GM15510 (cell line): ENCODE measurements around the gene FTO.

ENCODE experiments used
- POLR2A ChIP-seq: IDR thresholded peaks from 3 replicates; pipeline ENCODE4 v1.6.1; 2011; ENCODE audit warnings: borderline replicate concordance; ENCODE audit not compliant: insufficient read length; ENCODE audit errors: extremely low read depth

The FTO gene

DNA sequence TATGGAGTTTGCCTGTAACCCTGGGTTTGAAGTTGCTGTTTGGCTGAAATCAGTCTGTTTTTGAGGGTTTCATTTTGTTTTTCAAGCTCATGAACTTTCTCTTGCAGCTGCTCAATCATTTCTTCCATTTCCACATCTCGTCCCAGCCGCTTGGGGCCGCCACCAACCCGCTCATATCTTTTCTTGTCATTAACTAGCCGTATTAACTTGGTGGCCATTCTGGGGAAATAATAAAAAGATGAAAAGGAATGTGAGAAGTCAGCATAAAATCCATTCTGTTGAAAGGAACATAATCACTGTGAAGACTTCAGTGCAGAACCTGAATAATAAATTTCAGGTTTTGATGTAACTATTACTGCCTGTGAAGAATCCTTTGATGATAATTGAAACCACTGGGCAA lies 11.8 kb upstream of the FTO start:
- no peak for TF ChIP-seq POLR2A

DNA sequence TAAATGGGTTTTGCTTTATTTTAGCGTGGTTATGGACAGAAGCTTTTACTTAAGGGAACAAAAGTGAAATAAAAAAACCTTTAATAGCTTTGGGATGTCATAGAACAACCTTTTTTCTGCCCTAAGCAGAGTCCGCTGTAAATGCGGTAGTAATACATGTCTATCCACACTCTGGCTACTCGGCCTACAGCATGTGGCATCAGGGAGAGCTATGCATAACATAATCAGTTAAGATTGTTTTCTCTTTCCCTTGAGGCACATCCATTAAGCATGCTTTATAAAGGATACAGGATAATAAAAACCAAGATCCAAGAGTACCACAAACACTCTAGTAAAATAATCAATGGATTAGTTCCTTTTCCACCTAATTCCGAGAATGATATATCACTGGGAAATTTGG lies 10.6 kb upstream of the FTO start:
- no peak for TF ChIP-seq POLR2A

DNA sequence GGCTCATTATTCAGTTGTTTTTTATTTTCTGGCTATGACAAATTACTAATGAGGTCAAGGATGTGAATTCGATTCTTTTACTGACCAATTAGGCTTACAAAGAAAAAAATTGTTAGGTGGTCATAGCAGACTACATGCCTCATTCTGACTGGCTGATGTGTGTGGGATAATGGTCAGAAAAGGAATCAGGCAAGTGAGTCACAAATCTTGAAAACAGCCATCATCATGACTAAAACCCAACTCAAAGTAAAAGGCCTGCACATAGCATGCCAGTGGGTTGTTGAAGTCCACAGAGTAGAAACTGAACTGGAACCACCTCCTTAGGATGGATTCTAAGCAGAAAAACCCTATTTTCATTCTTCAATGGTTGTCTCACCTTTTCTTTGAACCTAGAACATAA lies 8.9 kb upstream of the FTO start:
- TF ChIP-seq POLR2A, result no peak

DNA sequence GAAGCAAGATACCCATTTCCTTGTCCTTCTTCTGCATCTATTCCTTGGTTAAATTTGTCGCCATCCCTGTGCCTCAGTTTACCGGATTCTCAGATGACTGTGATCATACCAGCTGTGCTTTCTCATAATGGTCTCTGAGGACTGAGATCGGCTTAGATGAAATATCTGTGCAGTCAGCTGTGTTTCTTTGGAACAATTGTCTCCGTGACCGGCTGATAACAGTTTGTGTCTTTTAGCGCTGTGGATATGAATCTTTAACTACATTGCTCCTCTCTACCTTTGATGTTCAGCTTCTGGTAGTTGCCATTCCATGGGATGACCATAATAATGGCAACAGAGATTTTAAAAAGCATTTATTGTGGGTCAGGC lies 473 bp downstream of the FTO start:
- TF ChIP-seq POLR2A, result no peak

DNA sequence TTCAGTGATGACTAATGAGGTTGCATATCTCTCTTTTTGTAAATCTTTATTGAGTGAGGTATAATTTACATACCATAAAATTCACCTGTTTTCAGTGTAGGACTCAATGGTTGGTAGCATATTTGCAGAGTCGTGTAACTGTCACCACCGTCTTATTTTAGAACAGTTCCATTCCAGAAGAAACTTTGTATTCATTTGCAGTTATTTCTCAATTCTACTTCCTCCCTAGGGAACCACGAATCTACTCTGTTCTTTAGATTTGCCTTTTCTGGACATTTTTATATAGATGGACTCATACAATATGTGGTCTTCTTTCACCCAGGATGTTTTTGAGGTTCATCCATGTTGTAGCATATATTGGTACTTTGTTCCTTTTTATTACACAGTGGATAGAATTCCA lies 3.7 kb downstream of the FTO start:
- TF ChIP-seq POLR2A, result no peak

DNA sequence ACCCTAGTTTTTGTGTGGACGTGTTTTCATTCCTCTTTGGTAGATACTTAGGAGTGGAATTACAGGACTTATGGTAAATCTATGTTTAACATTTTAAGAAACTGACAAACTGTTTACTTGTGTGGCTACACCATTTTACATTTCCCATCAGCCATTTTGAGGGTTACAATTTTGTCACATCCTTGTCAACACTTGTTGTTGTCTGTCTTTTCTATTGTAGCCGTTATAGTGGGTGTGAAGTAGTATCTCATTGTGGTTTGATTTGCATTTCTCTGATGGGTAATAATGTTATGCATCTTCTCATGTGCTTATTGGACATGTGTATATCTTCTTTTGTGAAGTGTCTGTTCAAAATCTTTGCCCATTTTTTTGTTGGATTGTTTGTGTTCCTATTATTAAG lies 4.5 kb downstream of the FTO start:
- TF ChIP-seq POLR2A, result no peak

DNA sequence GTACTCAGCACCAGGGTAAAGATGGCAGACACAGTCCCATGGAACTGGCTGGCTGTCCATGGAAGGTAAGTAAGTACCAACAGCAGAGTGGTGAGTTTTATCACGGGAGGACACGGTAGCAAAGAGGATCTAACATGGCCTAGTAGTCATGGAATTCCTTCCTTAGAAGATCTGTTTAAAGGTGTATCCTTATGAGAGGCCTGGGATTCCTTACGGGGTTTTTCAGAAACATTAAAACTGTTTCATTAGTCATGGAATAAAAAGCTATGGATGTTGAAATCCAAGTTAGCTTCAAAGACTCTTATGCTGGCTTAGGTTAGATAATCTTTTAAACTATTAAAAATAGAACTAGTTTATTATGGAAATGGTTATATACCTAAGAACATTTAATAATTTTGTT lies 7.4 kb downstream of the FTO start:
- no peak for TF ChIP-seq POLR2A

DNA sequence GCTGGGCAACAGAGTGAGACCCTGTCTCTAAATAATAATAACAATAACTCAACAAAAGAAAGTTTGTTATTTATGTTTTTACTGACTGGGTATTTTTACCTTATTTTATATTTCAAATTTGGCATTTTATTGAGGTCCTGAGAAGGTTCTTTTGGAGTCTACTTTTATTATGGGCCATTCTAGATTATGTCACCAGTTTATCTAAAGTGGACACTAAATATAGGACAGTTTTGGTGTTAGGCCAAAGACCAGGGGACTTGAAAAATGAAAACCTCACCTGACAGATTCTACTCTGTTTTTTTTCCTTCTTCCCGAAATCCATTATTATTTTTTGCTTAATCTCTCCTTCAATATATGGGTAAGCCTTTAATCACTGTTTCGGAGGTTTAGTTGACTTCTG lies 8.1 kb downstream of the FTO start:
- TF ChIP-seq POLR2A, result no peak

DNA sequence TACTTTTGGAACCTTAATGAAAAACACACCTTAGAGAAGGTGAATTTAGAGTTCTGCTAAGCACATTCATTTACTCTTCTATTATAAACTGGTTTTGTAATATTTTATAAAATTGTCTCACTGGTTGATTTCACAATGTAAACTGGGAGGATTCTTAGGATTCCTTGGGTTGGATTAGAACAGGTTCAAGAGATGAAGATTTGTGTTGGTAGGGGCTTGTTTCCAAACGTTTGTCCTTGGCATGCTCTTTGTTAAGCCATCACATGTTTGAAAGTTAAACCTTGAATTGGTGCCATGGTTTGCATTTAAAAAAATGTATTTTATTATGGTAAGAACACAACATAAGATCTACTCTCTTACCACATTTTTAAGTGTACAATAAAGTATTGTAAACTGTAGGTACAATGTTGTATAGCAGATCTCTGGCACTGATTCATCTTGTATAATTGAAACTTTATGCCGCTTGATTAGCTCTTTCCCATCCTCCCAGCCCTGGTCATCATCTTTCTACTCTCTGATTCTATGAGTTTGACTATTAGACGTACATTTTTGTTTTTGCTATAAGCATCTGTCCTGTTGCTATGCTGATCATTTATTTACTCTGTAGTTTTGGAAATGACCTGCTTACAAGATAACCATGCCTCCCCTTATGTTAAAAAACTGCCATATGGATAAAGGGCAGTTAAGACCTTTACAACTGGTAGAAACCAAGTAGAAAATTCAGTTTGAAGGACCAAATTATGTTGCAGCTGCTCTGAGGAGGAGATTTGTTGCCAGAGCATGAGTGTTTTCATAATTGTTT lies 9.6 kb downstream of the FTO start:
- TF ChIP-seq POLR2A, result no peak

DNA sequence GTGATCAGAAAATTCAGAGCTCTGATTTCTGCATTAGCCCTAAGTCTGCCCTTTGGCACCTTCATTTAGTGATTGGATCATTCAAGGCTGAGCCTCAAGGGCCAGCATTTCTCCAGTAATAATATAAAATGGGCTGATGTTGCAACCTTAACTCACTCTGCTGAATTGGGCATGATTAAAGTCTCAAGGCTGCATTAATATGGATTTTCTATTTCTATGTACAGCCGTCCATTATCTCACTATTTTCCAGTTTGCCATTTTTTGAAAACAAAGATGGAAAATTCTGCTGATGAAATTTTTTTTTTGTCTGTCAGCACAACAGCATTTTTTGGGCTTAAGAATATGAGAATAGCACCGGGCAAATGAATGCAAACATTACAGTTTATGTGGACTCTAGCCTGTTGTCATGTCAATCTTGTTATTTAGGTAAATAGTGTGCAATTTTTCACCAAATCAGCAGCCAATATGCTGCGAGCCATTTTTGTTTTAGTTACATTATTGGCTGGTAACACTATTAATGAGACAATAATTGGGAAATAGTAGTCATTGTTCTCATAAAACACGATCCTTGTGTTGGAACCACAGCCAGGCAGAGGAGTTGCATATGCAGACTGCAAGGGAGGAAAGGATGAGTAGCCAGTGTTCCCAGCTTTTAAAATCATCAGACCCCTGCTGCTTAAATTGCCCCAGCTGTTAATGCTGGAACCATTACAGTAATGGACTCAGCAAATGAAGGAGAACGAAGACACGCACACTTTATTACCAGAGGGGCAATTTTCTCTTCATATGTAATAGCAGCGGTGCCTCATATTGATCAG lies 10.5 kb downstream of the FTO start:
- TF ChIP-seq POLR2A, result no peak

DNA sequence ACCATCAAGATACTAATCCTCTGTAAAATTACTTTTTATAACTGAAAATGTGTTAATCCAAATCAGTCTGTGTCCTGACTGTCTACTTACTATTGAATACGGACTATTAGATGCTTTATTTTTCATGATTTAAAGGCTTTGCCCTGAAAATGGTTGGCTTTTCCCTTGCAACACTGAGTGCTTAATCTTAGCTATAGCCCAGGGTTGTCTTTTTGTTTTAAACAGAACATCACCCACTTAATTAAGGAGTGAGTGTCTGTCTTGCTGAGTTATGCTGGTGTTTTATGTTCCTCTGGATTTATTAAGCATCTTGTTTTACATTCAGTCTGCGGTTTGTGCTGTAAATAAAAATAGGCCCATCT lies 11.0 kb downstream of the FTO start:
- no peak for TF ChIP-seq POLR2A

DNA sequence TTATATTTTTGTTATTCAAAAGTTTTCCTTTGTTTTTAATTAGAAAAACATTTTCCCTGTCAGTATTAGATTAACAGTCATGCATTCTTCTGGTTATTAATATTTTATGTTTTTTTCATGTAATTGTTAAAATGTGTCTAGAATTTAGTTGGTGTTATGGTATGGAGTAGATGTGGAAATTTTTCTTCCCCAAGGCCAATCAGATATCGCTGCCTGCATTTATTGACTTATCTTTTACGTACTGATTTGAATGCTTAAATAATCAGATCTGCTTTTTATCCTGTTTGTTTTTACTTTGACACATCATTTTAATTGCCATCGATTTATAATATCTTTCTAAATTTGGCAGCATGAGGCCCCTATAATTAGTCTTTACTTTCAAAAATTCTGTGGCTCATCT lies 13.6 kb downstream of the FTO start:
- TF ChIP-seq POLR2A, result no peak

DNA sequence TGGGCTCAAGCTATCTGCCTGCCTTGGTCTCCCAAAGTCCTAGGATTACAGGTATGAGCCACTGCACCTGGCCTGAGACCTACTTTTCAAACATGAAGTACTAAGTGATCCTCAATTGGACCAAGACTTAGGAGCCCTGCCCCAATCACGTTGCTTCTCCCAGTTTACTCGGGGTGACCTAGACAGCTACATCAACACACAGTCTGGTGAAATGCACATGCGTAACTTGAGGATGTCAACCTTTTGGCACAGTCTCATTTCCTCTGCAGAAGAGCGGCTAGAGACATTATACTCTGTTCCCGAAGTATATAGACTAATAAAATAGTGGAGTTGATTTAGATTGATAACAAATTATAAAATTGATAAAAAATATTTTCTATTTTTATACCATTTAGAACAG lies 17.1 kb downstream of the FTO start:
- TF ChIP-seq POLR2A, result no peak

DNA sequence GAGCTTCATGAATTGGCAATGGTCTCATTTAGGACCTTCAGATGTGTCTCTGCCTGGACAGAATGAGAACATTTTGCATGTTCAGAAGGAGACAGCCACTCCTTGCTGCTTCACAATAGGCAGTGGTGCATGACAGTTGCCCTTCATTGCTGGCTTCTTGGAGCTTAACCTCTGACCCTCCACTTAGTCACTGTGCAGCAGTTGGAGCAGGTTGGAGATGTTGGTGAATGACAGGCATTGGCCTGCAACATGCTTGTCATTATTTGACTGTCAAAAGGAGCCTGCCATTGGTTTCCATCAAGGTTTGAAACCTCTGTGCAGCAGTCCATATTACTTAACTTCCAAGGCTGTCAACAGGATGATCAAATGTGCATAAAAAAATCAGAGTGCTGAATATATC lies 22.7 kb downstream of the FTO start:
- TF ChIP-seq POLR2A, result no peak

DNA sequence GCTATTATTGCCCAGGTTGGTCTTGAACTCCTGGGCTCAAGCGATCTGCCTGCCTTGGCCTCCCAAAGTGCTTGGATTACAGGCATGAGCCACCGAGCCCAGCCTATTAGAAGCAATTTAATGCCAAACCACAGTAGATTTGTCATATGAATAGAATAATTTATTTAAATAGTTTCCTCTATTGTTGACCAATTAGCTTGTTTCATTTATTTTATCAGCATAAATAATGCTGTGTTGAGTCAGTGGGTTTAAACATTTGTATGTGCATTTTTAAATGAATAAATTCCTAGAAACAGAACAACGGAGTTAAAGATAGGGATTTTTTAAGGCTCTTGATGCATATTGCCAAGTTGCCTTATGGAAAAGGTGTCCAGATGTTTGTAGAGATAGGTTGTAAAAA lies 26.7 kb downstream of the FTO start:
- no peak for TF ChIP-seq POLR2A

DNA sequence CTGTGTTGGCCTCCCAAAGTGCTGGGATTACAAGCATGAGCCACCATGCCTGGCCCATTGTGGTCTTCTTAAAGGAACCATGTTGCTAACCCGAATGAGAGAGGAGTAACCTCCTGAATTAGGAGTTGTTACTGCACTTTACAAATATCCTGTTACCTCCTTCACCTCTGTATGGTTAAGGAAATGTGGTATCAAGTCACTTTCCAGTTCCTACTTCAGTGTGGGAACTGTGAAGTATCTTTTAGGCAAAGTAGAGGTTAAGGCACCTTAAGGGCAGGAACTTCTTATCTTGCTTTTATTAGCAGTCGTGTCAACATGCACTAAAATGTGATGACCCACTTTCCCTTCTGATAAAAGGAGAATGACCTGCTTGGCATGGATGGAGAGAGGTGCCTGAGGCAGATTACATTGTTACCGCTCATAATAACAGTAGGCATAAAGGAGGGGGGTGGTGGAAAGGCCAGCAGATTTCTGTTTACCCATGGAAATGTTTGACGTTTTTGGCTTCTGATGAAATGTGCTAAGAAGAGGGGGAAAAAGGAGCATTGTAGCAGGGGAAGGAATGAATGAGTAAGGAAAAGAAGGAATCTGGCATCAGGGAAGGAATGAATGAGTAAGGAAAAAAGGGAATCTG lies 28.5 kb downstream of the FTO start:
- no peak for TF ChIP-seq POLR2A
